HG03280 (cell line): ENCODE data around the gene RASGRF1.

ENCODE experiments used
- ATAC-seq: cut with Tn5 transposase; IDR thresholded peaks from one replicate; pipeline ENCODE4 v1.9.1; 2021; ENCODE audit warnings: mild to moderate bottlenecking, moderate library complexity; ENCODE audit not compliant: unreplicated experiment

Gene RASGRF1

DNA sequence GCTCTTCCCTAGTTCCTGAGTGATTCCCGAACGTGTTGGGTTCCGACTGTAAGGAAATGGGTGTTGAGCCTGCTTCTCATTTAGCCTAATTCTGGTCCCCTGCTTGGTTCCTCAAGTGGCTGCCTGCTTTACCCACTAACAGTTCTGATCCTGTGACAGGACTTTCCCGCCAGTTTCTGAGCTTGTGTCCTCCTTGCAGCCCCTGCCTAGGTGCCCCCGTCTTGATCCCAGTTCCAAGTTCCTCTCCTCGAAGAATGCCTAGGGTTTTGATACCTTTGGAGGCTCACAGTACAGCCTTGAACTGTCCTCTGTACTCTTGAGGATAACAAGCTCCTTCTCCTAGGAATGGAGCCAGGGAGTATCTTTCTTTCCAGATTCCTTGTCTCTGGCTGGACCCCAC is 12.0 kb upstream of the RASGRF1 start:
- no peak for ATAC-seq

DNA sequence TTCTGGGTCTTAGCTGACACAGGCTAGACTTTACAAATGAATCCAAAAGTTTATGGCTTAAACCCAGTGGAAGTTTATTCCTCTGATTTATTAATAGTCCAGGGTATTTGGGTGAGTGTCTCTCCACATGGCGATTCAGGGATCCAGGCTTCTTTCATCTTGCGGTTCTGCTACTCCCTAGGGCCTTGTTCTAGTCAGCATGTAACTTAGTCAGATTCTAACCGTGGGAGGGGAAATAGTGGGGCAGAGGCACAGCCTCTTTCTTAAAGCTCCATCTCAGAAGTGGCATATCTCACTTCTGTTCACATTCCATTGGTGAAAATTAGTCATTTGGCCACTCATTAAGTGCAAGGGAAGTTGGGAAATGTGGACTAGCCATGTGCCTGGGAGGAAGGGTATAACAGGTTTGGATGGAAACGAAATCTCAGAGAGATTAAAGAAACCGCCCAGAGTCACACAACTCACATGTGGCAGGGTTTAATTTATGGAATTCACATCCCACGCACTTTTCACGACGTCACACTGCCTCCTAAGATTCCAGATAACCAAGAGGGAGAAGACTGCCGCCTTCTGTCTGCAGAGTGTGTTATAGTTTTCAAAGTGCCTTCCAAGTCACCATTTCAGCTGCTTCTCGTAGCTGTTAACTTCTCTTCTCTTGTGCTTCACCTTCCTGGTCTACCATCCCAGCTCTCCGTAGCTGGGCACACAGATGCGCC is 11.4 kb upstream of the RASGRF1 start:
- no peak for ATAC-seq

DNA sequence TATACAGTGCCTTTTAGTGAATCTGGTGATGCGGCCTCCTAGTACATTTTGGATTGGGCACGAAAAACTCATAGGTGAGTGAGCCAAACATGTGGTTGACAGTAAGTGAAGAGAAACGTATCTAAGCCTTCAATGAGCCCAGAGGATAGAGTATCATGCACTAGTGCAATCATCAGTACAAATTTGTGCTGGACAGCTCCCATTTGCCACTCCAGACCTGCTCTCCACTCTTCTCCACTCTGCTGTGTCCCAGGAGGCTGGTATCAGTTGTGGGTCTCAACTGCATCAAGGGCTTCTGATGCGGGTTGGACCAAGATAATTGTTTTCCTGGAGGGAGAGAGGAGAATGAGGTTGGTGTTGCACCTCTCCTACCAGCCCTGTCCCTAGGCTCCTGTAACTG is 9.1 kb upstream of the RASGRF1 start:
- no peak for ATAC-seq

DNA sequence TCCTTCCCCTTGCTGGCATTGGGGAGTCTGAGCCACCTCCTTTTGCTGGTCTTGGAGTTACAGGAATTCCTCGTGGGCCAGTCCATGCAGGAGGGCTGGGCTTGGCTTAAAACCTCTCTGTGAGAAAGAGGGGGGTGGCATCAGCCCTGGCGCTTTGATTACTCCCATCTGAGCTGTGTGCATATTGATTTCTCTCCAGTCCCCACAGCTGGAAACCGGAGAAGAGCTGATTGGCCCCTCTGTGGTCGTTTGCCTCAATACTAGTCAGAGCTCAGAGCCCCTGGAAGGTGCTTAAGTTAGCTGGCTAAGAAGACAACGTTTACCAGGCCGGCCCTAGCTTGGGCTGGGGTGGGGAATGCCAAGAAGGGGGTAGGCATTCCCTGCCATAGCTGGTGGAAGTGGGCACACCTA is 4.0 kb upstream of the RASGRF1 start:
- ATAC-seq, result no peak

DNA sequence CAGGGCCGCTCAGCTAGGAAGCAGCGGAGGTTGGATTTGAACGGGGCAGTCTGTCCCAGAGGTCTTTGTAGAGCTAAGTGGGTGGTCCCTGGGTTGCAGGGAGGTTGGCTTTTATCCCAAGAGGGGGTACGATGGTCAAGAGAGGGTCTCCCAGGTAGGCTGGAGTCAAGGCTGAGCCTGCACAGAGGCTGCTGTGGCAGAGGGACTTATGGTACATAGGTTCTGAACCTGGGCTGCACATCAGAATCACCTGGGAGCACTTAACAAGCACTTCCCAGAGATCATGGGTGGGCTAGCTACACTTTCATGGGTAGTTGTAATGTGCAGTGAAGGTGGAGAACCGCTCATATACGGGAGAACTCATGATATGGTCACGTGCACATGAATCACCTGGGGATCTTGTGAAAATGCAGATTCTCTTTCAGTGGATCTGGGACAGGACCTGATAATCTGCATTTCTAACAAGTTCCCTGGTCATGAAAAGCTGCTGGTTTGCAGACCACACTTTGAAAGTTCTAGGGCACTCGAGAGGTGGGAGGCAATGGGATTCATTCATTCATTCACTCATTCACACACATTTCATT is 2.9 kb upstream of the RASGRF1 start:
- no peak for ATAC-seq

DNA sequence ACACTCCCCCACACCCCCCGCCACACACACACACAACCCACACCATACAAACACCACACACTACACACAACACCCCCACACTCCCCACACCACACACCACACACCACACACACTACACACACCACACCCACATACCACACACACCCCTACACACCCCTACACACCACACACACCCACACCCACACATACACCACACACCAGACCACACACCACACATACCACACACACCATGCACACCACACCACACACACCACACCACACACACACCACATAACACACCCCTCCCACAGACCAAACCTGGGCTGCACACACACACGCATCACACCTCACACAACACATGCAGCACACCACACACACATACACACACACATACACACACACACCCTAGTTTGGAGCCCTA is 1.8 kb upstream of the RASGRF1 start:
- no peak for ATAC-seq

DNA sequence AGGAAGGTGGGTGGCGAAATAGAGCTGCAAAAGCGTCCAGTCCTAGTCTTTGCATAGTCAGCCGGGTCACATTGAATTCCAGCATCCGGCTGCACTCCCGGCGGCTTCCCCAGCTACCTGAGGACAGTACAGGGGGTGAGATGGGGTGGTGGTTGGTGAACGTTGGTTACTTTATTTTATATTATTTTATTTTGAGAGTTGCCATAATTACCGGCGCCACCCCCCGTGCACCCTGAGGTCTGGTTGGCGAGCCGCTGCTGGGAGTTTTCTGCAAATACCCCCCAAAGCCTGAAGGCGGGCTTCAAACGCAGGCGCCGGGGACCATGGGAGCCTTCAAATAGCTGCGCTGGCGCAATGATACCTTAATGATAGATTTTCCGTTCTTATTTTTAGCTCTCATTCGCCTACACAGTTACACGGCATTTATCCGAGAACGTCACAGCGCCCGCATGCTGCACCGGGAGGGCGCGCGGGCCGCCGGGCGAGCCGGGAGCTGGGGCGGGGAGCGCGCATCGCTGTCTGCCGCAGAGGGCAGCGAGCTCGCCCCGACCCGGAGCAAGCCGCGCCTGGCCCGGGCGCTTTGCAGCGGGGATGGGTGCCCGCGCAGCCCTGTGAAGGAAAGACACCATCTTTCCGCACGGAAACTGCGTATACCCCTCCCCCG is 756 bp upstream of the RASGRF1 start:
- no peak for ATAC-seq

DNA sequence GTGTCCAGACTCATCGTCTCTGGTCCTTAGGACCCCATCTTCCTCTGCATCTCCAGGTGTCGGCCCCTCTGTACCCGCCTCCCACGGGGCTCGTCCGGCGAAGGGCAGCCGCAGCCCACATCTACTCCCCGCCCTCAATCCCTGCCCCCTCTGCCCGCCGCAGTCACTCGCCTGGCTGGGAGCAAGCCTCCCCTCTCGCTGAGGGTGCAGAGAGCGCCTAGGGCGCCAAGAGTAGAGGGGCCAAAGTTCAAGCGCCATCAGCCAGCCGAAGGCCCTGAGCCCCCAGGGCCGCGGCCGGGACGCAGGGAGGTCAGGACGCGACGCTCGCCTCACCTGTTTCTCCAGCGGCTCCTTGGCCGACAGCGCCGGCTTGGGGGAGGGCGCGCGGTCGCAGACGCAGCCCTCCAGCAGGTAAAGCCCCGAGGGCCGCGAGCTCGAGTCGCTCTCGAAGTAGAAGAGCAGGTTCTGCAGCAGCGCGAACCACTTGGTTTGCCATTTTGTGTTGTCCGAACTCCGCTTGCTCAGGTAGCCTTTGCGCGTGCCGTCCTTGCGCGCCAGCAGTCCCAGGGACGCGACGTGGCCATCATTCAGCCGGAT is 592 bp downstream of the RASGRF1 start:
- no peak for ATAC-seq

DNA sequence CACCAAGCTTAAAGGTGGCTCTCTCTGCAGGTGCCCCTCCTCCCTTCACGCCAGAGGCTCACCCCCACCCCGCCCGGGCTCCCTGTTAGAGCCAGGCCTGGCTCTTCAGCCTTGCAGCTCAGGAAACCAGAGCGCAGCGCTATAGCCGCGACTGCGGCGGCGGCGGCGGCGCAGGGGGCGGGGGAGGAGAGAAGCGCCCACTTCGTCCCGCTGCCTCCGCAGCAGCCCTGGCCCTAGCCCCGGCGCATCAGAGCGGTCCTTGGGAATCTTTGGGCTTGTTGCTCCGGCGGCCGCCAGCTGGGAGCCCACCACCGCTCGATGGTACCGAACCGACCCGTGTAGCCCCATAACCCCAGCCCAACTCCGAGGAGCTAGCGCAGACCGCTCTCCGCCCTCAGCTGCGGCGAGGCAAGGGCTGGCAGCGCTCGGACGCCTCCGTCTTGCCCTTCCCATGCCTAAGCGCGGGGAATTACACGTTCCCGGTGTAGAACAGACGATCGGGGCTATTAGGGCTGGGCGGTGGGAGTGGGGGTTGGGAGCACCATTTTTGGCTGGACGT is 1.2 kb downstream of the RASGRF1 start:
- no peak for ATAC-seq

DNA sequence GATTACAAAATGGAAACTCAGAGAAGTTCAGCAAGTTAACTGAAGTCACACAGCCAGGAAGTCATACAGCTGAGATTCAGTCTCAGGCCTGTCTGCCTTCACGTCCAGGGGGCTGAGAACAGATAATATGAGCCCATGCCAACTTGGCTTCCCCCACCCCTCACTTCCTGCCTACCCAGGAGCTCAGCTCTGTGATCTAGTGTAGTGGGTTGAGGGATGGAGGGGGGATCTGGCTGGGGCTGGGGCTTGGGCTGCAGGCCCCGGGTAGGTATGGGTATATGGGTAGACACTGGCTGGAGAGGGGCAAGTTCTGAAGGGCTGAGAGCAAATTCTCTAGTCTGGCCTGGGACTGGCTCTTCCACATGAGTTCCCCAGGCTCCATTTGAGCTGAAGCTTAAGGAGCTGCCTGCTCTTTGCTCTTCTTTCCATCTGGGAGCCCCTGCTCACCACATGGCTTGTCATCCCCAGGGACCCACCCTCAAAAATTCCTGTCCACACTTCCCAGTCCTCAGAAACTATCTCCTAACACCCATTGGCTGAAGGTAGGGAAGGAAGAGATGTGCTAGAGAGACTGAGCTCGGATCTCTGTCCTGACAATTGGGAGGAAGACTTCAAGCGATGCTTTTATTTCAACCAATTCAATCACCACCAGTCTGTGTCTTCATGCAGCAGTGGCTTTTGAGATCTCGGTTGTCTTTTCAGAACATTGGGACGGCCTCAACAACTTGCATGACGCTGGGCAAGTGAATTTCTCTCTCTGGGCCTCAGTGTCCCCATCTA is 2.0 kb downstream of the RASGRF1 start:
- no peak for ATAC-seq

DNA sequence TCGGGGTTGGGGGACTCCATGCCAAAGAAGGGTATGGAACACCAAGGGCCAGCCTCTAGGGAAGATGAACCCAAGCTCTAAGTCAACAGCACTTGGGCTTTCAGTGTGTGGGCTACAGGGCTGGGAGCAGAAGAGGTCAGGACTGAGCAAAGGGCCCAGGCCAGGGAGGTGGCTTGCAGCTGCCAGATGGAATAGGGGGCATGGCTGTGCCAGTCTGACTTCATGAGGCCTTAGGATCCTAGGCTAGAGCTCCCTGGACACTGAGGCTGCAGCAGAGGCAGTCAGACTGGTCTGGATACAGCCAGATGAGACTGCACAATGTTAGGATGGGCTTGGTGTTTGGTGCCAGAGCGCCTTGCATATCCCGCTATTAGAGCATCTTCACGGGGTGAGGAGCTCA is 3.8 kb downstream of the RASGRF1 start:
- ATAC-seq, result no peak

DNA sequence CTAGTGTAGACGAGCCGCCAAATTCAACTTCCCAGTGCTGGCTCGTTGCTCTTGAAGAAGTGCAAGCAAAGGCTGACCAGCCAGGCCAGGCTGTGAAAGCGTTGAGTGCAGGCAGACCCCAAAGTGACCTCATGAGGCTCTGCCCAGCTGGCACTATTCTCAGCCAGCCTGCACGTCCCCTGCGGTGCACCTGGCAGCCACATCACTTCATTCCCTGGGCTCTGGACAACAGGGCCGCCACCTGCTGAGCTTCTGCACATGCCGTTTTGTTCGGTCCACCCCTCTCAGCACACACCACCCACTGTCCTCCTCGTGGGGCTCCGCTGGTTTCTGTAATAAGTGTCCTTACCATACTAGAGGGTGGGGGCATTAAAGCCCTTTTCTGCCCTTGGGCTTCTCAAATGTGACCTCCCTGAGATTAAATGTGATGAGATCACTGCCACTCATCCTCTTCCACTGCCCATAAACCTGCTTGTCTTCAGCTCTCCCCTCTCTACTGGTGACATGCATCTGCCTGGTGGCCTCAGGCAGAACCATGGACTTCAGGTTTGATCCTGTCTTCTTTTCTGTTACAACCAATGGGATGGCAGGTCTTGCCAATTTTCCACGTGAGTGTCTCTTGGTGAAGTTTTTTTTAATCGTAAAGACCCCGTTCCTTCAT is 6.1 kb downstream of the RASGRF1 start:
- ATAC-seq, result no peak

DNA sequence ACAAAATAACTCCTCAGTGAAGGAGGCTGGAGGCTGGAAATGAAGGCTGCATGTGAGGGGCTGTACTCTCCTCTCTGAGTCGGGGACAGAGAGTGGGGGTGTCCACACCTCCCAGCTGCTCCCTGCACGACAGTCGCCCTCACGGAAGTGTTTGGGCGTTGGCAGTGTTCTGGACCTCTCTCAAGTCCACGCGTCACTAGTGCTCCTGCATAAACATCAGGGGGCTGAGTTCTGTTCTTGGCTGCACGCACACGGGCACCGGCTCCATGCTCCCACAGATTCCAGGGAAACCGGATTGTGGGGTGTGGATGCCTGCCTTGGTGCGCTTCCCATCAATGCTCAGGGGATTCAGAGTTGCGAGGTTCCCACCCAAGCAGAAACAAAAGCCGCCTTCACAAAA is 7.4 kb downstream of the RASGRF1 start:
- no peak for ATAC-seq

DNA sequence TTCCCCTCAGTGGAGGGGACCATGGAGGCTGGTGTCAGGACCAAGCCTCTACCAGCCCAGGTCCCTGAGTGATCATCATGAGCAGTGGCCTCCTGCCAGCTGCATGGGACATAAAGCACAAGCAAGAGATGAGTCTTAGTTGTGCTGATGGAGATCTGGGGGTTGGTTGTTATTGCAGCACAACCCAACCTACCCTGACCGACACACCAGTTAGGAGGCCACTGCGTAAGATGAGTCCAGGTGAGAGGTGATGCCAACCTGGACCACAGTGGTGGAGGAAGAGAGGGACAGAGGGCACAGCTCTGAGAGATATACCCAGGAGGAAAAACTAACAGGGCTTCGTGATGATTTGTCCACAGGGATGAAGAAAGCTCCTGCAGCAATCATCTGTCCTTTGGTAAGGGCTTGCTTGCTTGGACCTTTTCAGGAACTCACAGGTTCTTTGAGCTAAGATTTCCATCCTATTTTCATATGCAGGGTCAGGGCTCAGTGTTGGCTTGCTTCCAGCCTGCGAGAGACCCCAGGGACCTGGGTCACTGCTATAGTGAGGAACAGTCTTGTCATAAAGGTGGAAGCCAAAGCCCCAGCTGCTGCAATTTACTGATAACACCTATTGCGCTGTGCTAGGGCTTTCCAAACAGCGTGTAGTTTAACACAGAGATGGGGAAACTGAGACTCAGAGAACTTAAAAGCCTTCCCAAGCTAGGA is 8.1 kb downstream of the RASGRF1 start:
- ATAC-seq, result no peak

DNA sequence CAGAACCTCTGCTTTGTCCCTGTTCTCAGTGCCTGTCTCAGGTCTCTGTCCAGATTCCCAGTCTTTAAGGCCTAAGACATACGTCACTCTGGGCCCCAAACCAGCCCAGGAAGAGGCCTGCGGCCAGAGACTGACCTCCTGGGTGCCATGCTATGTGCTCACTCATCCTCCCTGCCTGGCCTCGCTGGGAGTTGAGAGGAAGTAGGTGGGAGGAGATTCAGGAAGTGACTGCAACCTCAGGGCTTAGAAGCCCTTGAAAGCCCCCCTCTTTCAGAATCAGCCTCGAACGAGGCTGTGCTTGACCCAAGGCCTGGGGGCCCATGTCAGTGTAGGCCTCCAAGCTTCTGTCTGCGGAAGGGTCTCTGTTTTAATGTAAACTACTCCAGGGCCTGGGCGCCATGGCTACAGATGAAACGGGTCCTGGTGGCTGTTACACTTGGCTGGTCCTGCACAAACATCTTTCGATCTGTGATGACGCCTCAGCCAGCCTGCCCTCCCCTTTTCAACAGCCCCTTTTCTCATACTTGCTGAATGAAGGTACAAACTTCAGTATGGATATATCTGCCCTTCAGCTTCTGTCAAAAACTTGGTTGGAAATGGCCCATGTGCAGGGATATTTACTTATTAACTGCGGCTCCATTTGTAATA is 11.7 kb downstream of the RASGRF1 start:
- ATAC-seq, result no peak

DNA sequence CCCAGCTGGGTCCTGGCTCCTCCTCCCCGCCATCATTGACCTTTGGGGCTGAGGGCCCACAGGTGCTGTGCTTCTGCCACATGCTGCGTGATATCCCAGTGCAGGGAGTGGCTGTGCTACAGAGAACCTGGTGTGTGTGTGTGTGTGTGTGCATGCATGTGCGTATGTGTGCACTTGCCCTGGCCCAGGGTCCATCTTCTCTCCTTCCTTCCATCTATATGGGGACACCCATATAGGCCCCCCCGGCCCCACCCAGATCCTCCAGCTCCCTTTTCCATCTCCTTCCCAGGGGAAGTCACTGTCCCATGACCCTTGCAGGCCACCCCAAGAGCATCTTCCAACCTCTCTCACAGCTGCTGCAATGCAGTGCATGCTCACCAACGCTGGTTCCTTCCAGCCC is 12.6 kb downstream of the RASGRF1 start:
- no peak for ATAC-seq

DNA sequence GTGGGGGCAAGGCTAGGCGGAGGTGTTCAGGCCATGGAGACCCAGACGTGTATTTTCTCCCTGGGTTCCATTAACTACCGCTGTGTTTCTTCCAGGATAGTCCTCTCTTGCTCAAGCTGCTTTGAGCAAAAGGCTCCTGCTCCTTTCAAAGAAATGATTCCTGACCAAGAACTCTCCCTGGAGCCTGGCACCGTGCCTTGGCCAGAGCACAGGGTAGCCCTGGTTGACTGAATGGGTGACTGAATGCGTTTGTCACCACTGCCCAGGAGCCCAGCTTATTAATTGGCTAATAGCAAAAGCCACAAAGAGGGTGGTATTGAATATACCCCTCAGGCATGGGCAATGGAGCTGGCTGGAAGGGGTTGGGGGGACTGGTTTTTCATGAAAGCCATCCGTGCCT is 13.9 kb downstream of the RASGRF1 start:
- no peak for ATAC-seq

DNA sequence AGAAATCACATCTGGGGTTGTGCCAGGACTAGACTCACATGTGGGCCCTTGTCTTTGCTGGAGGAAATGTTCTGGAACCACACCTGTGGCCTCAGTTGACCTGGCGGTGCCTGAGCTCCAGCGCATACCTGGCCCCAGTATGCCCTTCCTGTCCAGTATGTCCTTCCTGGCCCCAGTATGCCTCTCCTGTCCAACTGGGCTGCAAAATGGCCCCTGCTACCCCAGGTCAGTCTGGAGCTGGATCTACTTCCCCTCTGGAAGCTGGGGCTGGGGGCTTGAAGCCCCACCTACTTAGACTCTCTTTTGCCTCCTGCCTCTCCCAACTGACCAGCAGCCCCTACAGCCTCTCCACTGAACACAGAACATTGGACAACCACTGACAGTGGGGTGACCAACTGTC is 15.3 kb downstream of the RASGRF1 start:
- no peak for ATAC-seq

DNA sequence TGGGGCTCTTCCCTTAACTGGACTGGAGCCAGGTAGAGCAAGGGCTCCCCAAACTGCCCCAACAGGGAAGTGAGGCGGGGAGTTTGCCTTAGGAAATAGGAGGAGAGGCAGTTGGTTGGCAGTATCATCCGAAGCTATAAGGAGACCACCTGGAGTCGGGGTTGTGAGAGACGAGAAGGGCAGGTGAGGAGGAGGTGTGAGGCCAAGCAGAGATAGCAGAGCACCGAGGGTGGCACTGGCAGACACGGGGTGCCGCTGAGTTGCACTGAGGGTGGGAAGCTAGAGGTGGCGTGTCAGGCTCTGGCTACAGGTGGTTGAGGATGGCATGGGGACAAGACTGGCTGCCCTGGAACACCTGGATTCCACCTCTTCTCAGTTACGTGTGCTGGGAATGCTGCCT is 17.2 kb downstream of the RASGRF1 start:
- ATAC-seq, result no peak
